HG02588 (cell line): ENCODE results near the gene CD247.

Experiments used
- ATAC-seq: cut with Tn5 transposase; IDR thresholded peaks from one replicate; pipeline ENCODE4 v1.9.1; 2021; ENCODE audit warnings: mild to moderate bottlenecking, moderate library complexity; ENCODE audit not compliant: unreplicated experiment

The CD247 gene

GRCh38 chr1:167463875-167464575 is 54.3 kb downstream of the CD247 start:
- no peak for ATAC-seq

DNA sequence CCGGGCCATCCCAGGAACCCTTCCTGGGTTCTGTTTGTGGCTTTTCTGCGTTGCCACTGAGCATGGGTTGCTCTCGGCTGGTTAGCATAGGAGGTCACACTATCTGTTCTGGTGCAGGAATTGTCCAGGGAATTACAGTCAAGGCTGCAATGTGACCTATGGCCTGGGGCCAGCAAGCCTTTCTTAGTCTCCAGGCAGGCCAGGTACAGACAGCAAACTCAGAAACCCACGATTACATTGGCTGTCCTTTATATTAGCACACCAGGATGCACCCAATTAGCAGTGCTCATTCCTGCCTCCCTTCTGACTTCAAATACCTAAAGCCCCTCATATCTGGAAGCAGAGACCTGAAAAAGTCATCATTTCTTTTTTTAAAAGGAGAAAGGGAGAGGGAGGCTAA is 55.2 kb downstream of the CD247 start:
- no peak for ATAC-seq

DNA sequence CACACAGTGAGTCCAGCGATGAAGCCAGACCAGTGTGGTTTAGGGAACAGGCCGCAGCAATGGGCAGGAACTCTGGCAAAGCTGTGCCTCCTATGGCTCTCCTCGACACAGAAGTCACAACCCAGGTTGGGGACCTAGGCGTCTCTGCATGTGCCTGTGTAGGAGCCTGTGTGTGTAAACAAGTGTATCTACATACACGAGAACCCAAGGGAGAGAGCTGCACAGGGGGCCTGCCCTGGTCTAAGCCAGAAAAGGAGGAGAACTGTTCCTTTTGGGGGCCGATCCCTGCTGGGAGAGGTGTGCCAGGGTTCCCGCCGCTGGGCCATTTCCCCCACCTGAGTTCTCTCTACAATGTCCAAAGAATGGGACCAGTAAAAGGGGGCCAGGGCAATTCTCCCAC is 56.0 kb downstream of the CD247 start:
- no peak for ATAC-seq

DNA sequence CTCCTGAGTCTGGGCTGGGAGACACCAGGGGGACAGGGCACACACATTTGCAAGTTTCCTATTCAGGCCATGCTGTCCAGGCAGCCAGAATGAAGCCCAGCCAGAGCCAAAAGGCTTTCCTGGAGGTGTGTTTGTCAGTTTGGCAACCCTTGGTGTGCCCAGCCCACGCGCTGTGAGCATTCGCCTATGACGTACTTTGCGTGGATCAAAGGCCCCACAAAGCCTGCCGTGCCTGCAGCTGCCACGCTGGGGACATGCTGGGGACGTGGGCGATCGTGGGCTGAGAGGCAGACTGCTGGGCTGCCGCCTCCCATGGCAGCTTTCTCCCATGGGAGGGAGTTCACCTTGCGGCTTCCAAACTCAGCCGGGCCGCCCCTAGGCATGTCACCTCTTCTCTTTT is 57.5 kb downstream of the CD247 start:
- ATAC-seq = no peak

GRCh38 chr1:167457936-167458584 is 60.3 kb downstream of the CD247 start:
- ATAC-seq = no peak

- ATAC-seq = no peak
Observed at GRCh38 chr1:167456926-167457325, 61.4 kb downstream of the CD247 start.

- no peak for ATAC-seq
Observed at GRCh38 chr1:167456524-167456923, 61.8 kb downstream of the CD247 start.

- peak; percentile 33 for ATAC-seq
Observed at GRCh38 chr1:167455786-167456446, 62.4 kb downstream of the CD247 start.

GRCh38 chr1:167454894-167455785 is 63.2 kb downstream of the CD247 start:
- ATAC-seq = peak; percentile 53

DNA sequence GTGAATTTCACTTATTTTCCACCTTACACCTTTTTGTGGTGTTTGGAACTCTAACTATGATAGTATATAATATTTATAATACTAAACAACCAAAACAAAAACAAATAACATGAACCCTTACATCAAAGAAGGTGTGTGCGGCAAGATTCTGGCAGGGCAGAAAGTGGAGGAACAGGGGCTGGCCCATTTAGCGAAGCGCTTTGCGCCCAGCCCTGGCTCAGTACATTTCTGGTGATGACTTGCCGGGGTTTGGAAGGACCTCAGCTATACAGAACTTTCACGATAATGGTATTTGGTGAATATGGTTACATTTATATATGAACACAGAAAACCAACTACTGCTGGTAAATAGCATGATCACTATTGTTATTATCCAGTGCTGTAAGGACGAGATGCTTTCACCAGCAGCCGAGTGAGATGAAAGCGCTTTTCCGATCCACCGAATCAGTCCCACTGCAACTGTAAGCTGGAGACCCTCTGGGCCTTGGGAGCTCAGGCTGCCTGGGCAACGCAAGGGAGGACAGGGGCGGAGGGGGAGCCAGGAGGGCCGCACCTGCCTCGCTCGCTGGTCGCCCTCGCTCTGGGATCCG is 63.9 kb downstream of the CD247 start:
- ATAC-seq = no peak

GRCh38 chr1:167453123-167453522 is 65.2 kb downstream of the CD247 start:
- ATAC-seq = no peak

GRCh38 chr1:167452483-167452882 is 65.8 kb downstream of the CD247 start:
- ATAC-seq = no peak

DNA sequence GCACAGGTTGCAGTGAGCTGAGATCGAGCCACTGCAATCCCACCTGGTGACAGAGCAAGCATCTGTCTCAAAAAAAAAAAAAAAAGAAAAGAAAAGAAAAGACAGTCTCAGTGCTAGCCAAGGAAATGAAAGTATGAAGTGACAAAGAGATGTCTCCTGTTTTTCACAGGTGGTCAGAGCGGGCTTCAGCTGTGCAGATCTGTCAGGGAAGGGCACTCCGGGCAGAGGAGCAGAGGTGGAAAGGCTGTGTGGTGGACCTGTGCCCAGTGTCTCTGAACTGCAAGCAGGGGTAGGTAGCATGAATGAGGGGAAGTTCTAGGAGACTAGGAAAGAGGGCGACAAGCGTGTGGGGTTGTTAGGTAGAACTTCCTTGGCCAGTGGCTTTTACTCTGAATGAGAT is 67.5 kb downstream of the CD247 start:
- no peak for ATAC-seq

DNA sequence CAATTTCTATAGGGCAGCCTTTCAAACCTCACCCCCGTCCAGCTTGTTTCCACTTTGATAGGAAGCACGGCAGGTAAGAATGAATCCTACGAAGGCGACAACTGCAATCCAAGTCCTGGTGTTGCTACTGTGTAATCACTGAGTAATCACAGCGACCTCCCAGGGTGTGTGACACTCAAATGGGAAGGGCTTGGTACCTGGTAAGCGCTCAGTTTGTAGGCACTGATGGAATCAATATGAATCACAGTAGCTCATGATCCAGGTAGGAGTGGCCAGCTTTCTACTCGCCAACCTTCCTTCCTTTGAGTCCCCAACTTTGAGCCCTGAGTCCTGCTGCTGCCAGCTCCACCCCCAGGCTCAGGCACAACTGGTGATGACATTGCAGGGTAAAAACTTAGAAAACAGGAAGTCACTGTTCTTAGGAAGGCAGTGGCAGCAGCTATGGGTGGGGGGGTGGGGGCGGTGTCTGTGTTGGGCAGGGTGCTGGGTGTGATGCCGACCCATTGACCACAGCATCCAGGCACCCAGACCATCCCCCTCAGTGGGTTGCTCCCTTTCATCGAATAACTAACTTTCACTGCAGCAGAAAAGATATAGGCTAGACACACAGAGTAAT is 70.7 kb downstream of the CD247 start:
- ATAC-seq = peak; percentile 76

DNA sequence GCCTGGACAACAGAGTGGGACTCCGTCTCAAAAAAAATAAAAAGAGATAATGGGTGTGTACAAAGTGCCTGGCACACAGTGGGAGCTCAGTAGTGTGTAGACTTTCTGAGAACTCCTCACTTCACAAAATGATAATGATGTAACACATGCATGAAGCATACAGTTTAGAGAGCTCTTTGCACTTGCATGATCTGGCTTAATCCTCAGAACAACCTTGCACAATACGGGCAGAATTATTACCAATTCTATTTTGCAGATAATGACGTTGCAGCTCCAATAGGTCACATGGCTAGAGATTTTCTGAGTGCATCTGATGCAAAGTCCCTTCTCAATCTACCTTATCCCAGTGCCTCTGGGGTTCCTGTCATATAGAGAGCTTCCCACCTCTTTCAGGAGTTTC is 71.4 kb downstream of the CD247 start:
- no peak for ATAC-seq

DNA sequence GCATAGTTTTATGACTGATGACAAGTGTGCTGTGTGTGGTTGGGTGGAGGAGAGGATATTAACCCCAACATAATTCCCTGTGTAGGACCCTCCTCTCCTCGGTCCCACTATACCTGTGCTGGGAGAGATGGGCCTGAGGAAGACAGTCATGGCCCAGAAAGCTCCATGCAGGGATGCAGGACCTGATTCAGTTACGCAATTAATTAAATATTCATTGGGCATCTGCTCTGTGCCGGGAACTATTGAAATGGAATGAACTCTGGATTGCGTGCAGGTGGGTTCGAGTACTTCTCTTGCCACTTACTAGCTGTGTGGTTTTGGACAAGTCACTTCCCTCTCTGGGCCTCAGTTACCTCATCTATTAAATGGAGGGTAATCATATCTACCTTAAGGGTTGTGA is 74.6 kb downstream of the CD247 start:
- ATAC-seq = no peak

DNA sequence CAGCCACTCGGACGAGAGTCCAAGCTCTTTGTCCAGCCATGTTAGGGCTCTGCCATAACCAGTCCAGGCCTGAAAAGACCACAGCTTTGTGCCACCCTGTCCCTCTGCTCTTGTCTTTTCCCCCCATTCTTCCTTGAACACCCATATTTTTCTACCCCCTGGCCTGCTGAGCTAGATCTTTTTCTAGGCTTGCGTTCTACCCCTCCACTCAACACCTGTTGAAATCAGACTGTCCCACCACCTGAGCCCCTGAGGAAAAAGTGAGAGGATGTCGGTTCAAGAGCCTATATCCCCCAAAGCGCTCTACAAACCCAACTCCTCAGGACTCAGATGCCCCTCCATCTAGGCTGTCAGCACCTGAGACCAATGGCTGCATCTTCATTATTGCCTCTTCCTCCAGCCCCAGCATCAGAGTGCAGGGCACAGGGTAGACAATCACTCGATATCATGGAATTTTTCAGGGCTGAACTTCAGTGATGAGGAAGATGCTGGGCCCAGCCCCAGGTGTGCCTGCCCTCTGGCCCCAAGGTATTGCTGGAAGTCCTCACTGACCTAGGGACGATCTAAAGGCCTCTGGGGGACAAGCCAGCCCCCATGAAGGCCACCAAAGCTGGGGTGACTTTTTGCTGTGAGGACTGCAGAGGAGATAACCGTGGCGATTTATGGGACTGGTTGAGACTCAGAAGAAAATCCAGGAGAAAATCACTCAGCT is 75.3 kb downstream of the CD247 start:
- no peak for ATAC-seq

DNA sequence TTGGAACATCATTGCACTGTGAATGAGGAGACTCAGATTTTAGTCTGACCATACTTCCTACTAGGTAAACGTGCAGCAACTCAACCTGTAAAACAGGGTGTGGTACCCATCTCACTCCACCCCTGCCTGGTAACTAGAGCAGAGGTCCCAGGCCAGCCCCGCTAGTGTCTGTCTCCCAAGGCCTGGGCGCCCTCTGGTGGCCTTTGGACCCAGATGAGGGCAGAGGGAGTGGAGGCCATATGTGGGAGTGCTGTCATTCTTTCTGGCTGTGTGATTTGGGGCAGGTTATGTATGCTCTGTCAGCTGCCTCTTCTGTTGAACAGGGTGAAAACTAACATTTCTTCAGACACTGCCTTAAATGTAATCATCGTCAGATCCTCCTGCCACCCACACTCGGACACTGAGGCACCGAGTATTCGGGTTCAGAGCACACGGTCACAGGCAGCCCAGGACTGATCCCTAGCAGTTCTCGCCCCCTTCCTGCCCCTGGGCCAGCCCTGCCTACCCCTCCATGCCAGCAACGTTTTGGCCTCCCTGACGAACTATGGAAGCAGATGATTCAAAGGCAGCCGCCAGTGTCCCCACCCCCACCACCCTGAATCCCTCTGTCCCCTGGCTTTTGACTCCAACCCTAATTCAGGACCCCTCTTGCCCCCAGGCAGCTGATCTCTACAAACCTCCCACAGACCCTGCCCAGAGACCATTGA is 76.0 kb downstream of the CD247 start:
- ATAC-seq = peak; percentile 89

DNA sequence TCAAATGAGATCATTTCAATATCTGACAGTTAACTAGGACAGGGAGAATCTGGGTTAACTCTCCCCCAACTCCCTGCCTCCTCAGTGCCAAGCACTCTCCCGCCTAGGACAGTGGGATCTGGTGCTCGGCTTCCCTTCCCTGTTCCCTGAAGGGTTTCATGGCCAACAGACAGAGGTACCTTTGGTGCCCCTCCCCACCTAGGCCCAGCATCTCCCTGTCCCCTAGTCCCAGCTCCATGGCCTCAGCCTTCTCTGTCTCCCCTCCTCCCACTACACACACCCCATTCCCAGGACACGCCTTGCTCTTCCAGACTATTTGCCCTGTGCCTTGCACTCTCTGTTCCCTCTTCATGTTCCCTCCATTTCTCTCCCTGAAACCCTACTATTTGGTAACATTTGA is 77.1 kb downstream of the CD247 start:
- no peak for ATAC-seq
